Upper lobe of left lung (tissue), 4 donors: Measurements from ENCODE around the gene MRPS34.

Experiments
- CTCF ChIP-seq, 6 experiments: fragments of 450-650 bp in 4 of 6; fragments of 200-600 bp in 2 of 6; sonication (generic) in 2 of 6; IDR thresholded peaks; one replicate each; pipeline ENCODE4 v1.5.1; 2016 to 2019; ENCODE audit warnings: antibody characterized with exemption in 6 of 6
- EP300 ChIP-seq, 4 donors: sonication (generic); formaldehyde crosslinking; IDR thresholded peaks; one replicate each; pipeline ENCODE4 v1.5.1; 2017; ENCODE audit warnings: antibody characterized with exemption in 4 of 4, control low read depth in 2 of 4
- POLR2A ChIP-seq, 4 donors: fragments of 450-650 bp; IDR thresholded peaks; one replicate each; pipeline ENCODE4 v1.5.1; 2016 to 2017; ENCODE audit warnings: antibody characterized with exemption in 4 of 4, mild to moderate bottlenecking in 2 of 4
- POLR2AphosphoS5 ChIP-seq, 2 donors: sonication (generic); formaldehyde crosslinking; IDR thresholded peaks; one replicate each; pipeline ENCODE4 v1.5.1; 2017; ENCODE audit warnings: antibody characterized with exemption in 2 of 2

DNA sequence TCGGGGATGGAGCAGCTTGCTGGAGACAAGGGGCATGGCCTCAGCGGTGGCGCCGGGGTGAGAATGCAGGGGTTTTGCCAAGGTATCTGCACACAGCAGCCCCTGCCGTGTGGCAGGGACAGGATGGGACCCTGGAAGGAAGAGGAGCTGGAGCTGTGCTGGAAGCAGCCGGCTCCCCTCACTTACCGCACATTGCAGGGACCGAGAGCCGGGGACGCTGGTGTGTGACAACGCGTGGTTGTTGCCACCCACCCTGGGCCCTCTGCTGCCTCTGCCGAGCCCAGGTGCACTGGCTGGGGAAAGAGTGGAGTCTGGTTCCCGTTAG is 12.9 kb upstream of the MRPS34 start:
- no peak for TF ChIP-seq POLR2A (IDR thresholded peaks at IDR 0.05)
- TF ChIP-seq CTCF (IDR thresholded peaks at IDR 0.05), result no peak
- no peak for TF ChIP-seq EP300 (IDR thresholded peaks at IDR 0.05)
- no peak for TF ChIP-seq POLR2AphosphoS5 (IDR thresholded peaks at IDR 0.05)
